MG63 (cell line): ENCODE results near the gene GGTLC2. TPM values are rescaled to one million over a fixed set of nuclear protein-coding genes. Genes with fewer than 3 reads are reported as not detected.
"Not testable (repeated sequence)": the region's sequence is repeated elsewhere in the genome, so short reads cannot be mapped to it uniquely, and the experiment has no call there.

Experiments used
- DNase-seq: peaks from one replicate; pipeline ENCODE4 v3.0.0-alpha.2; 2020
- H3K27me3 ChIP-seq: fragments of 250-450 bp; sonication (Bioruptor Pico); 2 replicates; pipeline ENCODE4 v1.5.1; 2020; ENCODE audit warnings: mild to moderate bottlenecking, moderate library complexity
- H3K36me3 ChIP-seq: fragments of 250-450 bp; sonication (Bioruptor Pico); 2 replicates; pipeline ENCODE4 v1.5.1; 2020; ENCODE audit warnings: mild to moderate bottlenecking, moderate library complexity
- H3K4me3 ChIP-seq: fragments of 250-450 bp; sonication (Bioruptor Pico); 2 replicates; pipeline ENCODE4 v1.5.1; 2020; ENCODE audit warnings: mild to moderate bottlenecking, moderate library complexity
- H3K9me3 ChIP-seq: fragments of 250-450 bp; sonication (Bioruptor Pico); 2 replicates; pipeline ENCODE4 v1.5.1; 2020; ENCODE audit warnings: mild to moderate bottlenecking, moderate library complexity
- total RNA-seq: library from RNA; depleted of rRNA; stranded (reverse); fragments of >200 nt; shearing (Covaris generic); gene quantifications from 2 replicates; pipeline ENCODE4 v1.2.3, GENCODE V29; 2014; ENCODE audit warnings: low replicate concordance; rRNA removed

Gene GGTLC2
- total RNA-seq: not detected in 2 replicates

GRCh38 chr22:22644314-22644713 is at the start of gene GGTLC2:
Gene GGTLC2 (plus strand): TSS chr22:22644614. CDS start chr22:22646346, 1,732 bp downstream.
- H3K27me3 ChIP-seq, H3K4me3 ChIP-seq, DNase-seq, H3K36me3 ChIP-seq, H3K9me3 ChIP-seq: not testable (repeated sequence)

DNA sequence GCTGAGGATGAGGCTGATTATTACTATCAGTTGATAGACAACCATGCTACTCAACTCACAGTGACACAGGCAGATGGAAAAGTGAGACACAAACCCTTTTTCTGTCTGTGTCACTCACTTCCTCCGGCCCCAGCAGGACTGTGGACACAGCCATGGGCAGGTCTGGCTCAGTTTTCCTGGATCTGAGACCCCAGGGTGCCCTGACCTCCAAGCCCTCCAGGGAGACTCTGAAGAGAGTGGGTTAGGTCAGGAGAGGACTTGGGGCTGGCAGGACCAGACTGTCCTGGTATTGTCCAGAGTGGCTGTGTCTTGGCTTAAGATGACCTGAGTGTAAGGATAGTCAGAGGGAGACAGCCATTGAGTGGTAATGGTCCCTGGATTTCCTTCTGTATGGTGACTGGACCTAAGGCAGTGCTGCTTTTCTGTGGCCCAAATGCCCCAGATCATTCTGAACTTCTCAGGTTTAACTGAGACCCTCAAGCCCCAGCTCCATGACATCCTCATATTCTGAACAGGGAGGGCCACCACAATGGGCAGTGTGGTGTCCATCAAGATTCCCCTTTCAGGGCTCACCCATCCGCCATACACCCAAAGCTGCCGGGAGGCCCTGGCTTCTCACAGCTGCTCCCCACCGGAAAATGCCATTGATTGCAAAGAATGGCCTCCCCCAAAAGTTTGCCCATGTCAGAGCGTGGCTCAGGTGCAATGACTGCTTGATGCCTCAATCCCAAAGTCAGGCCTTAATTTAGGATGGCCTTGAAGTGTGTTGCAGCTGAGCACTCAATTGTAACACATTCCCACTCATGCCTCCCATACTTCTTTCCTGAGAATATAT is 49.2 kb upstream of the GGTLC2 start:
- peaks cover under 1% of the 10 kb centered on the region; the same call in 1 of the 2 replicates for H3K27me3 ChIP-seq
- no peak for DNase-seq
- no peaks in the 10 kb centered on the region for H3K36me3 ChIP-seq
- no peak overlapping the region for H3K4me3 ChIP-seq
- no peaks in the 10 kb centered on the region for H3K9me3 ChIP-seq

DNA sequence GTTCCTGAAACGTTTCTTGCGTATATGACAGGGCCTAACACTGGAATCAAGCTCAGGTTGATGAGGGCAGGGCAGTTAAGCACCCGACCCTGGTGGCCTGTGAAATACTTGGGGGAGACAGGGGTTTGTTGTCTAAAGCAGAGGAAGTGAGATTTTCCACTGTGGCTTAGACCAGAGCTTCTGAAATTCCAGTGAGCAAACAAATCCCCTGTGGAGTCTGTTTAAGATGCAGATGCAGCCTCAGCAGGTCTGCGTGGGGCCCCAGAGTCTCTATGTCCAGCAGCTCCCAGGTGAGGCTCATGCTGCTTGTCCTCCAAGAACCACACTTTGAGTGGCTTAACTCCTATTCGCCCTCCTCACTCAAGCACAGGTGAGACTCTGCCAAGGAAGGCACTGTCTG is 46.3 kb upstream of the GGTLC2 start:
- DNase-seq: no peak
- Histone ChIP-seq H3K36me3 (no peaks in the 10 kb centered on the region), H3K4me3 (no peak overlapping the region)

GRCh38 chr22:22599248-22599647 is 45.2 kb upstream of the GGTLC2 start:
- no peak for DNase-seq
- no peak overlapping the region for H3K4me3 ChIP-seq
- H3K9me3 ChIP-seq: no peaks in the 10 kb centered on the region
- no peaks in the 10 kb centered on the region for H3K36me3 ChIP-seq
- no peaks in the 10 kb centered on the region for H3K27me3 ChIP-seq

More for the DNA sequence above, 46.3 kb upstream of the GGTLC2 start:
- H3K9me3 ChIP-seq: no peaks in the 10 kb centered on the region
- no peaks in the 10 kb centered on the region for H3K27me3 ChIP-seq

GRCh38 chr22:22600531-22601261 is 43.7 kb upstream of the GGTLC2 start:
- no peaks in the 10 kb centered on the region for H3K27me3 ChIP-seq
- no peaks in the 10 kb centered on the region for H3K9me3 ChIP-seq
- DNase-seq: no peak
- no peaks in the 10 kb centered on the region for H3K36me3 ChIP-seq
- H3K4me3 ChIP-seq: no peak overlapping the region

- no peaks in the 10 kb centered on the region for H3K36me3 ChIP-seq
- no peak overlapping the region for H3K4me3 ChIP-seq
- no peaks in the 10 kb centered on the region for H3K9me3 ChIP-seq
- DNase-seq: no peak
- H3K27me3 ChIP-seq: no peaks in the 10 kb centered on the region
These were observed 40.9 kb upstream of the GGTLC2 start for GRCh38 chr22:22603470-22603947.

DNA sequence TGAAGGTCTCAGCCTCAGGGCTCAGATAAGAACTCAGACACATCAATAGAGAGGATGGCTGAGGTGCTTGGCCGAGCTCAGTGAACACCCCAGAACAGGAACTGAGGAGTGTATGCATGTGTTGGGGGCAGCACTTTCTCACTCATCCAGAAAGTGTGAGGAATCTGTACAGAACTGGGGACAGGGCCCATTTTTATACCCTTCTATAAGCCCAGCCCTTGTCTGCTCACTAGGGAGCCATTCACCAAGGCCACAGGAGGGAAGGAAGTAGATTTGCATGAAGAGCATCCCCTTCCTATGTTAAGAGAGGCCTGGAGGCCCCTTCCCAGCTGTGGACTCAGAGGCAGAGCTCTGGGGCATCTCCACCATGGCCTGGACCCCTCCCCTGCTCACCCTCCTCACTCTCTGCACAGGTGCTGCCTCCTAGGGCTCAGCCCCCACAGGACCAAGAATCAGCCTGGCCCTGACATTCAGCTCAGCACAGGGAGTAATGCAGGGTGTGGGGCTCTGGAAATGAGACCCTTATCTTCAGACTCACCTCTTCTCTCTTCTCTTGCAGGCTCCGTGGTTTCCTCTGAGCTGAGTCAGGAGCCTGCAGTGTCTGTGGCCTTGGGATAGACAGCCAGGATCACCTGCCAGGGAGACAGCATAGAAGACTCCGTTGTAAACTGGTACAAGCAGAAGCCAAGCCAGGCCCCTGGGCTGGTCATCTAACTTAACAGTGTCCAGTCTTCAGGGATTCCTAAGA is 39.9 kb upstream of the GGTLC2 start:
- H3K27me3 ChIP-seq: no peaks in the 10 kb centered on the region
- no peak for DNase-seq
- no peaks in the 10 kb centered on the region for H3K36me3 ChIP-seq
- H3K4me3 ChIP-seq: no peak overlapping the region
- no peaks in the 10 kb centered on the region for H3K9me3 ChIP-seq

- H3K36me3 ChIP-seq: no peaks in the 10 kb centered on the region
- DNase-seq: no peak
These were observed 39.4 kb upstream of the GGTLC2 start for GRCh38 chr22:22605074-22605404.

DNA sequence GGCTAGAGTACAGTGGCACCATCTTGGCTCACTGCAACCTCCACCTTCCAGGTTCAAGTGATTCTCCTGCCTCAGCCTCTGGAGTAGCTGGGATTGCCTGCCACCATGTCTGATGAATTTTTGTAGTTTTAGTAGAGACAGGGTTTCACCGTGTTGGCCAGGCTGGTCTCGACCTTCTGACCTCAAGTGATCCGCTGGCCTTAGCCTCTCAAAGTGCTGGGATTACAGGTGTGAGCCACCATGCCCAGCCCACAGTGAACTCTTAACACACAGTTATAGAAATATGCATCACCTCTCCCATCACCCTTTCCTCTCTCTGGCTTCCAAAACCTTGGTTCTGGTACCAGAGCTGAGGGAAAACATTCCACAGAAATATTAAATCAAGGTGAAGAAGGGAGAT is 36.4 kb upstream of the GGTLC2 start:
- not testable (repeated sequence) for H3K9me3 ChIP-seq, DNase-seq, H3K4me3 ChIP-seq, H3K27me3 ChIP-seq, H3K36me3 ChIP-seq

More at GRCh38 chr22:22605074-22605404, 39.4 kb upstream of the GGTLC2 start:
- no peaks in the 10 kb centered on the region for H3K27me3 ChIP-seq
- no peaks in the 10 kb centered on the region for H3K9me3 ChIP-seq
- H3K4me3 ChIP-seq: no peak overlapping the region

- H3K9me3 ChIP-seq: no peaks in the 10 kb centered on the region
- no peak for DNase-seq
These were observed 35.1 kb upstream of the GGTLC2 start for GRCh38 chr22:22609291-22609690.

GRCh38 chr22:22612516-22612915 is 31.9 kb upstream of the GGTLC2 start:
- Histone ChIP-seq H3K36me3 (no peaks in the 10 kb centered on the region), H3K27me3 (no peaks in the 10 kb centered on the region; the same call in none of the 2 replicates), H3K4me3 (no peak overlapping the region), H3K9me3 (no peaks in the 10 kb centered on the region)
- no peak for DNase-seq

More at GRCh38 chr22:22609291-22609690, 35.1 kb upstream of the GGTLC2 start:
- H3K27me3 ChIP-seq: no peaks in the 10 kb centered on the region; the same call in none of the 2 replicates
- H3K4me3 ChIP-seq: no peak overlapping the region
- H3K36me3 ChIP-seq: no peaks in the 10 kb centered on the region

GRCh38 chr22:22614065-22614464 is 30.3 kb upstream of the GGTLC2 start:
- DNase-seq: no peak
- Histone ChIP-seq H3K27me3 (no peaks in the 10 kb centered on the region; the same call in none of the 2 replicates), H3K4me3 (no peak overlapping the region), H3K9me3 (no peaks in the 10 kb centered on the region), H3K36me3 (no peaks in the 10 kb centered on the region)

- Histone ChIP-seq H3K4me3 (no peak overlapping the region), H3K36me3 (no peaks in the 10 kb centered on the region), H3K27me3 (no peaks in the 10 kb centered on the region; the same call in 1 of the 2 replicates), H3K9me3 (no peaks in the 10 kb centered on the region)
- DNase-seq: no peak
These were observed 27.8 kb upstream of the GGTLC2 start for GRCh38 chr22:22616636-22617035.

DNA sequence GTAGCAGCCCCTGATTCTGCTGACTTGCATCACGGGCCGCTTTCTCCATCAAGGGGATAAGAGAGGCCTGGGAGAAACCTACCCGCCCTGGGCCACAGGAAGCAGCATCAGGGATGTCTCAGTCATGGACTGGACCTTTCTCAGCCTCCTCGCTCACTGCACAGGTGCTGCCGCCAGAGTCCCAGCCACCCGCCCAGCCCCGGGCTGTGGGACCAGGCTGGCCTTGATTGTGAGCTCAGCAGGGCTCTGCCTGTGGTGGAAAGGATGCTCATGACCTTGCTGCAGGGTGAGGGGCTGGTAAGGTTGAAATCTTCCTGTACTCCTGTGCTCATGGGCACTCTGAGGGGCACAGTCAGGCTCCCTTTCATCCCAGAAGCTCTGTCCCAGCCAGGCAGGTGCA is 26.0 kb upstream of the GGTLC2 start:
- Histone ChIP-seq H3K36me3 (no peaks in the 10 kb centered on the region), H3K9me3 (no peaks in the 10 kb centered on the region), H3K27me3 (no peaks in the 10 kb centered on the region; the same call in 1 of the 2 replicates), H3K4me3 (no peak overlapping the region)
- no peak for DNase-seq

DNA sequence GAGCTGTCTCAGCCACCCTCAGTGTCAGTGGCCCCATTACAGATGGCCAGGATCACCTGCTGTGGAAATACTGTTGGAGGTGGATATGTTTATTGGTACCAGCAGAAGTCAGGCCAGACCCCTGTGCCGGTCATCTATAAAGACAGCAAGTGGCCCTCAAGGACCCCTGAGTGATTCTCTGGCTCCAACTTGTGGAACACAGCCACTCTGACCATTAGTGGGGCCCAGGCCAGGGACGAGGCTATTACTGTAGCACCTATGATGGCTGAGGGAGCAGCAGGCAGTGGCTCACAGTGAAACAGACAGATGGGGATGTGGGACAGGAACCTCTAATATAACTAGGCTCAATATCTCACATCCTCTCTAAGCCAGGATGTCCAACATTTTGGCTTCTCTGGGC is 25.5 kb upstream of the GGTLC2 start:
- no peak overlapping the region for H3K4me3 ChIP-seq
- no peaks in the 10 kb centered on the region; the same call in 1 of the 2 replicates for H3K27me3 ChIP-seq
- no peaks in the 10 kb centered on the region for H3K9me3 ChIP-seq
- no peak for DNase-seq
- H3K36me3 ChIP-seq: no peaks in the 10 kb centered on the region

GRCh38 chr22:22619765-22620414 is 24.5 kb upstream of the GGTLC2 start:
- no peak for DNase-seq
- Histone ChIP-seq H3K9me3 (no peaks in the 10 kb centered on the region), H3K36me3 (no peaks in the 10 kb centered on the region), H3K27me3 (no peaks in the 10 kb centered on the region; the same call in 1 of the 2 replicates), H3K4me3 (no peak overlapping the region)
